IMR-90 (cell line): Measurements from ENCODE around the gene HLA-DRB1. TPM values are rescaled to one million over a fixed set of nuclear protein-coding genes. Genes with fewer than 3 reads are reported as not detected.

ENCODE experiments used
- ATAC-seq: fragments of 200-7000 bp; cut with Tn5 transposase; 2 replicates; pipeline ENCODE4 v1.9.1; 2020; ENCODE audit warnings: low read depth, mild to moderate bottlenecking, moderate library complexity
- BruUV-seq: library from RNA; stranded (reverse); fragments of 400-500 nt; replicated peaks from 2 replicates; lab custom pipeline; 2021; lab: Mats Ljungman, UMichigan
- CTCF ChIA-PET: fragments of 300-600 bp; formaldehyde crosslinking; extraction: SDS; loops from one replicate; lab custom pipeline; 2021; ENCODE audit warnings: antibody characterized with exemption; lab: Yijun Ruan, JAX
- POLR2A ChIA-PET: fragments of 300-600 bp; sonication (Branson Sonifier 250); formaldehyde crosslinking; loops from one replicate; lab custom pipeline; 2022; ENCODE audit warnings: antibody characterized with exemption; ENCODE audit not compliant: unreplicated experiment; lab: Charles Lee
- DNase-seq: peaks from one replicate; pipeline ENCODE4 v3.0.0; 2013
- H2AFZ ChIP-seq: replicated peaks from 2 replicates; pipeline ENCODE3; 2013; ENCODE audit warnings: low read length, mild to moderate bottlenecking; ENCODE audit not compliant: poor library complexity
- H2AK5ac ChIP-seq: 2 replicates; pipeline ENCODE4 v1.6.1; 2013; ENCODE audit warnings: low read depth, low read length, inconsistent platforms
- H2AK9ac ChIP-seq: replicated peaks from 2 replicates; pipeline ENCODE3; 2013; ENCODE audit warnings: mild to moderate bottlenecking, low read depth, low read length, moderate library complexity; ENCODE audit not compliant: poor library complexity
- H2BK120ac ChIP-seq: 2 replicates; pipeline ENCODE4 v1.6.1; 2013; ENCODE audit warnings: low read depth, low read length, inconsistent platforms
- H2BK15ac ChIP-seq: 3 replicates; pipeline ENCODE4 v1.6.1; 2013; ENCODE audit warnings: low read depth, low read length, inconsistent platforms
- H2BK20ac ChIP-seq: 2 replicates; pipeline ENCODE4 v1.6.1; 2013; ENCODE audit warnings: low read depth, mild to moderate bottlenecking, inconsistent platforms, low read length, moderate library complexity
- H2BK5ac ChIP-seq: 2 replicates; pipeline ENCODE4 v1.6.1; 2013; ENCODE audit warnings: mild to moderate bottlenecking, low read depth, low read length, inconsistent platforms; ENCODE audit not compliant: poor library complexity, severe bottlenecking
- H3K14ac ChIP-seq: replicated peaks from 2 replicates; pipeline ENCODE4 v1.6.1; 2013; ENCODE audit warnings: low read depth, low read length, inconsistent platforms
- H3K18ac ChIP-seq: 2 replicates; pipeline ENCODE4 v1.6.1; 2013; ENCODE audit warnings: low read depth, low read length, control low read depth
- H3K23ac ChIP-seq: 2 replicates; pipeline ENCODE4 v1.6.1; 2013; ENCODE audit warnings: low read depth, low read length, inconsistent platforms
- H3K27ac ChIP-seq: 2 replicates; pipeline ENCODE4 v1.5.1; 2013; ENCODE audit warnings: mild to moderate bottlenecking, control low read depth, low read length; ENCODE audit not compliant: insufficient read depth
- H3K27me3 ChIP-seq: 2 replicates; pipeline ENCODE4 v1.6.1; 2013; ENCODE audit warnings: low read length; ENCODE audit not compliant: control insufficient read depth, insufficient read depth
- H3K36me3 ChIP-seq: 2 replicates; pipeline ENCODE4 v1.6.1; 2013; ENCODE audit warnings: low read length, mixed read lengths; ENCODE audit not compliant: control insufficient read depth, insufficient read depth
- H3K4ac ChIP-seq: 2 replicates; pipeline ENCODE4 v1.6.1; 2013; ENCODE audit warnings: low read depth, low read length, inconsistent platforms
- H3K4me1 ChIP-seq: 2 replicates; pipeline ENCODE4 v1.6.1; 2013; ENCODE audit warnings: low read length, mixed read lengths; ENCODE audit not compliant: control insufficient read depth, insufficient read depth
- H3K4me2 ChIP-seq: 2 replicates; pipeline ENCODE4 v1.6.1; 2013; ENCODE audit warnings: low read depth, mild to moderate bottlenecking, control low read depth, low read length, moderate library complexity
- H3K4me3 ChIP-seq: 2 replicates; pipeline ENCODE4 v1.5.1; 2013; ENCODE audit warnings: low read depth, mild to moderate bottlenecking, control low read depth, low read length, moderate library complexity; ENCODE audit not compliant: insufficient read depth
- H3K56ac ChIP-seq: 2 replicates; pipeline ENCODE4 v1.6.1; 2013; ENCODE audit warnings: low read length, inconsistent platforms; ENCODE audit not compliant: insufficient read depth; ENCODE audit errors: extremely low read depth
- H3K79me1 ChIP-seq, 2 experiments: 2 replicates each; pipeline ENCODE4 v1.6.1; 2013; ENCODE audit warnings: low read length in 2 of 2, inconsistent platforms in 1 of 2, low read depth in 1 of 2
- H3K9ac ChIP-seq: 2 replicates; pipeline ENCODE4 v1.6.1; 2013; ENCODE audit warnings: low read depth, low read length, control low read depth
- H3K9me1 ChIP-seq: 2 replicates; pipeline ENCODE4 v1.6.1; 2013; ENCODE audit warnings: low read length, inconsistent platforms; ENCODE audit not compliant: insufficient read depth
- H3K9me3 ChIP-seq: 2 replicates; pipeline ENCODE4 v1.6.1; 2013; ENCODE audit warnings: low read length; ENCODE audit not compliant: control insufficient read depth, insufficient read depth
- H4K20me1 ChIP-seq: 2 replicates; pipeline ENCODE4 v1.6.1; 2013; ENCODE audit warnings: low read length, inconsistent platforms; ENCODE audit not compliant: insufficient read depth
- H4K5ac ChIP-seq: 2 replicates; pipeline ENCODE4 v1.6.1; 2013; ENCODE audit warnings: mild to moderate bottlenecking, low read depth, low read length, control low read depth
- H4K8ac ChIP-seq, 2 experiments: 2 replicates each; pipeline ENCODE4 v1.6.1; 2013; ENCODE audit warnings: low read depth in 2 of 2, low read length in 2 of 2, control low read depth in 1 of 2, inconsistent platforms in 1 of 2
- H4K91ac ChIP-seq: 2 replicates; pipeline ENCODE4 v1.6.1; 2013; ENCODE audit warnings: low read depth, low read length, inconsistent platforms; ENCODE audit not compliant: insufficient read depth
- BHLHE40 ChIP-seq: fragments of 150-350 bp; IDR thresholded peaks from 2 replicates; pipeline ENCODE4 v1.6.1; 2016; ENCODE audit warnings: mild to moderate bottlenecking, low read depth, low read length
- CEBPB ChIP-seq: IDR thresholded peaks from 2 replicates; pipeline ENCODE4 v1.6.1; 2012; ENCODE audit warnings: low read depth, low read length, improper control_type of control experiment
- FOS ChIP-seq: fragments of 150-350 bp; IDR thresholded peaks from 2 replicates; pipeline ENCODE4 v1.6.1; 2016; ENCODE audit warnings: low read depth, low read length
- MAFK ChIP-seq: IDR thresholded peaks from 2 replicates; pipeline ENCODE4 v1.6.1; 2012; ENCODE audit warnings: low read depth, low read length, improper control_type of control experiment
- MAZ ChIP-seq: IDR thresholded peaks from 2 replicates; pipeline ENCODE4 v1.6.1; 2012; ENCODE audit warnings: low read depth, mild to moderate bottlenecking, low read length, improper control_type of control experiment, moderate library complexity, borderline replicate concordance
- MXI1 ChIP-seq: IDR thresholded peaks from 2 replicates; pipeline ENCODE4 v1.6.1; 2012; ENCODE audit warnings: low read depth, mild to moderate bottlenecking, low read length, moderate library complexity, borderline replicate concordance
- NFE2L2 ChIP-seq: fragments of 150-350 bp; IDR thresholded peaks from 2 replicates; pipeline ENCODE4 v1.6.1; 2016; ENCODE audit warnings: low read depth, mild to moderate bottlenecking, low read length
- POLR2A ChIP-seq: IDR thresholded peaks from 2 replicates; pipeline ENCODE4 v1.6.1; 2012; ENCODE audit warnings: mild to moderate bottlenecking, low read depth, low read length
- RAD21 ChIP-seq: IDR thresholded peaks from 2 replicates; pipeline ENCODE4 v1.6.1; 2012; ENCODE audit warnings: low read length, improper control_type of control experiment
- RCOR1 ChIP-seq: IDR thresholded peaks from 2 replicates; pipeline ENCODE4 v1.6.1; 2012; ENCODE audit warnings: mild to moderate bottlenecking, low read length, improper control_type of control experiment; ENCODE audit not compliant: insufficient replicate concordance
- RFX5 ChIP-seq: IDR thresholded peaks from 2 replicates; pipeline ENCODE4 v1.8.0; 2012; ENCODE audit warnings: low read depth, mild to moderate bottlenecking, low read length, moderate library complexity
- SMC3 ChIP-seq: fragments of 150-350 bp; IDR thresholded peaks from 2 replicates; pipeline ENCODE4 v1.6.1; 2016; ENCODE audit warnings: low read depth, mild to moderate bottlenecking, antibody characterized with exemption, low read length, moderate library complexity
- WGBS, 2 experiments: methylation state at CpG; one replicate each; pipeline versions ENCODE4 v1.1.5 to v1.1.7; 2013; ENCODE audit warnings: missing lambda C conversion rate in 2 of 2; ENCODE audit not compliant: insufficient read length in 1 of 2; ENCODE audit errors: extremely low coverage in 2 of 2; 5-methylcytosine and 5-hydroxymethylcytosine counted together
- dilution Hi-C: fragments of 300-500 bp; cut with HindIII; formaldehyde crosslinking; loops from one replicate; pipeline ENCODE4 v1.14.3; 2018; ENCODE audit warnings: low sequenced_read_pairs; ENCODE audit not compliant: unreplicated experiment
- in situ Hi-C: fragments of 300-500 bp; cut with MboI; formaldehyde crosslinking; loops from 3 replicates; pipeline ENCODE4 v1.14.3; 2019; ENCODE audit warnings: low sequenced_read_pairs, inconsistent platforms, mixed read lengths
- intact Hi-C: fragments of 100-400 bp; cut with micrococcal nuclease; formaldehyde crosslinking; loops from 2 replicates; pipeline ENCODE4 v1.10.0; 2022
- polyA plus RNA-seq, 3 experiments: library from polyadenylated mRNA; depleted of rRNA; stranded (reverse); fragments of >200 nt; gene quantifications; 2 replicates each; pipeline ENCODE4 v1.2.3, GENCODE V29; 2012; ENCODE audit warnings: low replicate concordance in 1 of 3
- total RNA-seq: library from RNA; depleted of rRNA; stranded (reverse); fragments of >200 nt; gene quantifications from 2 replicates; pipeline ENCODE4 v1.2.3, GENCODE V29; 2012
- TF ChIP-seq, protein P1 (sequence below): fragments of 150-350 bp; IDR thresholded peaks from 2 replicates; pipeline ENCODE4 v1.6.1; 2017; ENCODE audit warnings: mild to moderate bottlenecking, antibody characterized with exemption, low read length, low read depth
- TF ChIP-seq, protein P2 (sequence below): conservative IDR thresholded peaks from 2 replicates; pipeline ENCODE4 v1.5.1; 2012; ENCODE audit warnings: mild to moderate bottlenecking, low read depth, low read length, improper control_type of control experiment

The HLA-DRB1 gene
- total and polyA plus RNA-seq, 2 of the 4 experiments (the other 2 are of a cell fraction): not detected

DNA sequence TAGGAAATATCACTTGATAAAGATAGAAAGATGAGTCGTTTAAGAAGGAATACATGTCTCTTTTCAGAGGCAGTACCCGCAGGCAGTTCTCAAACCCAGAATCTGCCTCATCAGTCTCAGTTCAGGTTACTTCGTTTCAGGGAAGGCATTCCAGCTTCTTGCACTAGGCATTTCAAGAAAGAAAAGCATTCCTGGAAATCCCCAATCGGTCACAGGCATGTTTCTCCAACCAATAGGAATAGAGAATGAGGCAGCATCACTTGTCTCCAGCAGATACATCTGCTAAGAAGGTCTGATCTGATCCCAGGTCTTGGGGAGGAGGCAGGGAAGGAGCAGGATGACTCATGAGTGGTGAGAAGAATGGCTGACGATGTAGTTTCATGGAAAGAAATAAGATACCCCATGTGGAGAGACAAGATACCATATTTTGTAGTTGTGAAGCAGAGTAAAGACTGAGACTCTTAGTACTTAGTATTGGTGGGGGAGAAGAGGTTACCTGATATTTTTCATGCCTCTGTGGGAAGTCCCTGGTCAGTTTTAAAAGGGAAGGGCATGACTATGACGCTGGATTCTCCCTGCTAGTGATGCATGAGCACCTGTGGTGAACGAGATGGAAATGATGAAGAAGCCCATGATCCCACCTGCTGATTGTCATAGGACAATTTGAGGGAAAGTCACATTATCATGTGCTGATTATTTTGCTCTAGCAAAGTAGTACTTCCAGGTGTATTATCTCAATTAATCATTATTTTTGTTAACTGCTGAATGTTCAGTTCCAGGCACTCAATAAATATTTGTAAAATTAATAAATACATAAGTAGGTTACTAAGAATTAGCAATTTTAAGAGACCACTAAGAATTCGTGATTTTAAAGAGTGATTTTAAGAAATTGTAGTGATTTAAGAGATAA, 20.3 kb upstream of the HLA-DRB1 start (continued):
- TF ChIP-seq MAZ: no peak

DNA sequence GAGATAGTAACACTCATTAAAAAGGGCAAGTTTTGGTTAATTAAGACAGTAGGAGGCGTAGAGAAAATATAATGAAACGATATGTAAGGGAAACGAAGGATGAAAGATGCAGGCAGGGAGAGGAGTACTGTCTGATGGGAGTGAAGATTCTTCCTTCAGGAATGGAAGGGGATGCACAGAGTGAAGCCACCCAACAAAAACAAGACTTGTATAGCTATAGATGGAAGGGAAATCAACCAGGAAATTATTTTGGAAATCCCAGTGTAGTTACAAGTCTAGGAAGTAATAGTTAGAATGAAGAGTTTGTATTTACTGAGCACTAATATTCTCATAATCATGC, 19.7 kb upstream of the HLA-DRB1 start:
- H4K8ac ChIP-seq: no peak overlapping the region
- H2BK15ac ChIP-seq: no peak overlapping the region
- H2BK120ac ChIP-seq: no peak overlapping the region
- H3K36me3 ChIP-seq: no peaks in the 10 kb centered on the region
- H3K23ac ChIP-seq: no peak overlapping the region
- ATAC-seq (no peak), DNase-seq (no peak)
- intact Hi-C loops (no loop called here), in situ Hi-C loops (no loop called here), dilution Hi-C loops (no loop called here)
- H3K9me1 ChIP-seq: no peaks in the 10 kb centered on the region
- no peak overlapping the region for H2AK5ac ChIP-seq
- no peaks in the 10 kb centered on the region for H3K9me3 ChIP-seq
- TF ChIP-seq BHLHE40 (no peak), POLR2A (no peak), RCOR1 (no peak), CEBPB (no peak), FOS (no peak), RAD21 (no peak), MXI1 (no peak), MAZ (no peak), NFE2L2 (no peak), SMC3 (no peak), RFX5 (no peak), MAFK (no peak)
- TF ChIP-seq, protein P1, sequence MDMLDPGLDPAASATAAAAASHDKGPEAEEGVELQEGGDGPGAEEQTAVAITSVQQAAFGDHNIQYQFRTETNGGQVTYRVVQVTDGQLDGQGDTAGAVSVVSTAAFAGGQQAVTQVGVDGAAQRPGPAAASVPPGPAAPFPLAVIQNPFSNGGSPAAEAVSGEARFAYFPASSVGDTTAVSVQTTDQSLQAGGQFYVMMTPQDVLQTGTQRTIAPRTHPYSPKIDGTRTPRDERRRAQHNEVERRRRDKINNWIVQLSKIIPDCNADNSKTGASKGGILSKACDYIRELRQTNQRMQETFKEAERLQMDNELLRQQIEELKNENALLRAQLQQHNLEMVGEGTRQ: no peak
- TF ChIP-seq, protein P2, sequence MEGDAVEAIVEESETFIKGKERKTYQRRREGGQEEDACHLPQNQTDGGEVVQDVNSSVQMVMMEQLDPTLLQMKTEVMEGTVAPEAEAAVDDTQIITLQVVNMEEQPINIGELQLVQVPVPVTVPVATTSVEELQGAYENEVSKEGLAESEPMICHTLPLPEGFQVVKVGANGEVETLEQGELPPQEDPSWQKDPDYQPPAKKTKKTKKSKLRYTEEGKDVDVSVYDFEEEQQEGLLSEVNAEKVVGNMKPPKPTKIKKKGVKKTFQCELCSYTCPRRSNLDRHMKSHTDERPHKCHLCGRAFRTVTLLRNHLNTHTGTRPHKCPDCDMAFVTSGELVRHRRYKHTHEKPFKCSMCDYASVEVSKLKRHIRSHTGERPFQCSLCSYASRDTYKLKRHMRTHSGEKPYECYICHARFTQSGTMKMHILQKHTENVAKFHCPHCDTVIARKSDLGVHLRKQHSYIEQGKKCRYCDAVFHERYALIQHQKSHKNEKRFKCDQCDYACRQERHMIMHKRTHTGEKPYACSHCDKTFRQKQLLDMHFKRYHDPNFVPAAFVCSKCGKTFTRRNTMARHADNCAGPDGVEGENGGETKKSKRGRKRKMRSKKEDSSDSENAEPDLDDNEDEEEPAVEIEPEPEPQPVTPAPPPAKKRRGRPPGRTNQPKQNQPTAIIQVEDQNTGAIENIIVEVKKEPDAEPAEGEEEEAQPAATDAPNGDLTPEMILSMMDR: no peak
- WGBS, 2 experiments: 100% methylated on average over 3 of the region's 3 CpGs; no CpG with 5 or more reads in 1 of the 2 experiments
- H3K18ac ChIP-seq: no peak overlapping the region
- H4K91ac ChIP-seq: no peak overlapping the region
- BruUV-seq: no TSS peak
- H2BK5ac ChIP-seq: no peak overlapping the region
- POLR2A ChIA-PET: no interaction called here
- H2BK20ac ChIP-seq: no peak overlapping the region
- H3K27me3 ChIP-seq: no peaks in the 10 kb centered on the region
- H3K56ac ChIP-seq: no peak overlapping the region
- H3K4me2 ChIP-seq: no peak overlapping the region
- H2AK9ac ChIP-seq: no peak overlapping the region
- H4K5ac ChIP-seq: no peak overlapping the region
- no peak overlapping the region for H3K27ac ChIP-seq
- CTCF ChIA-PET: no interaction called here
- no peak overlapping the region for H3K9ac ChIP-seq
- no peaks in the 10 kb centered on the region for H3K79me1 ChIP-seq
- H2AFZ ChIP-seq: no peak overlapping the region
- no peaks in the 10 kb centered on the region for H3K4me1 ChIP-seq
- no peak overlapping the region for H3K4me3 ChIP-seq
- H4K20me1 ChIP-seq: no peaks in the 10 kb centered on the region
- no peak overlapping the region for H3K4ac ChIP-seq
- no peak overlapping the region for H3K14ac ChIP-seq
